ENCODE measurements around the gene IGFBP7. TPM values are rescaled to one million over a fixed set of nuclear protein-coding genes. Genes with fewer than 3 reads are reported as not detected.

Gene IGFBP7
- total RNA-seq, 4 donors from 2014 or later: 117 to 241 (median 152) TPM

DNA sequence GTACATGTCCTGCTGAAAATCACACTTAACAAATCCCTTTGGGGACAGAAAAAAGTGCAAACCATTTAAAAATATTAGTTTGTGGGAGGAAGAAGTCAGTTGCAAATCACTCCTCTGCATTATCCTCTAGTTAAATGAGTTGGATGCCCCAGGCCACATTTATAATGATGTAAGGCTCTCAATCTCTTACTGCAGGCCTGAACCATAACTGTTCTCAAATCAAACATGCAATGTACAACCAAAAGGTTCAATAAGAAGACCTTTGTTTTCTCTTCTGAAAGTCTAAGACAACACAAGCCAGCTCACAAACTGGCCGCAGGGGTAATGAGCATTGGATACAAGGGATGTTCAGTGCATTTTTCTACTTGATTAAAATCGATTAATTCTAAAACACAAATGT, 39.7 kb downstream of the IGFBP7 start:
- no peaks in the 10 kb centered on the region for H3K36me3 ChIP-seq
- DNase-seq: no peak
- H3K9me3 ChIP-seq: no peaks in the 10 kb centered on the region
- no peak for ATAC-seq
- H3K27me3 ChIP-seq: no peaks in the 10 kb centered on the region
- peaks cover 13 to 19% of the 10 kb centered on the region in 2 donors for H3K4me1 ChIP-seq
- H3K27ac ChIP-seq: no peak overlapping the region
- no peak overlapping the region for H3K4me3 ChIP-seq
- in situ Hi-C loops (cut with MboI; ENCODE audit: low sequenced_read_pairs in 4 of 4): no loop called here
- intact Hi-C loops (cut with DNase I; ENCODE audit: low total_unique reads): no loop called here
- TF ChIP-seq POLR2A (IDR thresholded peaks at IDR 0.05): no peak
- TF ChIP-seq CTCF (IDR thresholded peaks at IDR 0.05 in 4 of 5, conservative IDR thresholded peaks at IDR 0.05 in 1 of 5): no peak

- H3K36me3 ChIP-seq: no peaks in the 10 kb centered on the region
- in situ Hi-C loops (cut with MboI; ENCODE audit: low sequenced_read_pairs in 4 of 4): no loop called here
- H3K4me1 ChIP-seq: peaks cover 23 to 26% of the 10 kb centered on the region in 2 donors
- no peak for DNase-seq
- peak in 1 of 2 donors; percentile 81 for ATAC-seq
- TF ChIP-seq POLR2A (IDR thresholded peaks at IDR 0.05) (no peak), CTCF (IDR thresholded peaks at IDR 0.05 in 4 of 5, conservative IDR thresholded peaks at IDR 0.05 in 1 of 5) (no peak)
- no peak overlapping the region for H3K4me3 ChIP-seq
- no peaks in the 10 kb centered on the region for H3K9me3 ChIP-seq
- no peaks in the 10 kb centered on the region for H3K27me3 ChIP-seq
- peak overlapping the region in 2 of 4 donors; percentile 29 to 50 for H3K27ac ChIP-seq
- intact Hi-C loops (cut with DNase I; ENCODE audit: low total_unique reads): no loop called here
These were observed 41.8 kb downstream of the IGFBP7 start for GRCh38 chr4:57068237-57068981.

GRCh38 chr4:57065730-57066482, 44.3 kb downstream of the IGFBP7 start:
- in situ Hi-C loops (cut with MboI; ENCODE audit: low sequenced_read_pairs in 4 of 4) (no loop called here), intact Hi-C loops (cut with DNase I; ENCODE audit: low total_unique reads) (no loop called here)
- no peaks in the 10 kb centered on the region for H3K36me3 ChIP-seq
- TF ChIP-seq POLR2A (IDR thresholded peaks at IDR 0.05): no peak
- no peak for TF ChIP-seq CTCF (IDR thresholded peaks at IDR 0.05 in 4 of 5, conservative IDR thresholded peaks at IDR 0.05 in 1 of 5)
- H3K27ac ChIP-seq: peak overlapping the region; percentile 25 to 66 (median 60)
- H3K27me3 ChIP-seq: no peaks in the 10 kb centered on the region
- no peak for DNase-seq
- no peak for ATAC-seq
- H3K4me3 ChIP-seq: peak overlapping the region in 3 of 4 donors; percentile 8 to 25 (median 16)
- peaks cover 23 to 29% of the 10 kb centered on the region in 2 donors for H3K4me1 ChIP-seq
- no peaks in the 10 kb centered on the region for H3K9me3 ChIP-seq

DNA sequence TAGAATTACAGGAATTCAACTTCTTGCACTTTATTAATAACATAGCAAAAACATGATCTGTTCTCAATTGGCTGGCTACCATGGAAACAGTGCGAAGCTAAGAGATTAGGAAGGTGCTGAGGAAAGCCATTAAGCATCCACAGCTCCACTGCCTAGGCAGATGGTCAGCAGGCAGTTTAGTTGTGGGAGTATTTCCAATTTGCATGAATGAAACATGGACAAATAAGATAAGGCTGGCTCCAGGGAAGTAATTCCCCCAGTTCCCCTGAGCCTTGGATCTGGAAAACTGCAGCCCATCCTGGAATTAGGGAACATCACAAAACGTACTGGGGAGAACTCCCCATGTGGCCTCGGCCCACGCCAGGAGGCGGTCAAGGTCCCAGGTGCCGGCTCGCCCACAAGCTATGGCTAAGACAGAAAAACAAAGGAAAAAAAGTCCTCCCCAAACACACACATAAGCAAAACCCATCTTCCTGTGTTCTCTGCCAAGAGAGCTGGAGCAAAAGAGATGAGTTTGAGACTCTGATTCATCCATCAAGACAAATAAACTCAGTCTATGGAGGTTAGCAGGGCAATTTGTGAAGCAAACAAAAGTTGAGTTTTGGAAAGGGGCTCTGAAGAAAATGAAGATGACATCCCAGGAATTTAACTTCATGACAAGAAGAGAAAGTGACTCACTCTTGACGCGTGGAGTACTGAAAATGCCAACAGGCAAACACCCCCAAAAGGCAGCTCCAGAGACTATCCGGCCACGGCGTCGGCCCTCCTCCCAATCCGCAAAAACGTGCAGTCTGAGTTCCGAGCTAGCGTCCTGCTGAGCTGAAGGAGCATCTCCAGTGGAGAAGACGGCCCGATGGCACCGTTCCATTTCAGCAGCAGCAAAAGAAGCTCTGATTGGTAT, 45.1 kb downstream of the IGFBP7 start:
- Histone ChIP-seq H3K36me3 (no peaks in the 10 kb centered on the region), H3K9me3 (no peaks in the 10 kb centered on the region), H3K4me1 (peaks cover 23 to 25% of the 10 kb centered on the region in 2 donors), H3K4me3 (peak overlapping the region in 3 of 4 donors; percentile 8 to 25 (median 16)), H3K27me3 (no peaks in the 10 kb centered on the region), H3K27ac (peak overlapping the region; percentile 25 to 66 (median 60))
- intact Hi-C loops (cut with DNase I; ENCODE audit: low total_unique reads): no loop called here
- ATAC-seq (peak; percentile 37 to 55), DNase-seq (peak; percentile 10 to 23)
- in situ Hi-C loops (cut with MboI; ENCODE audit: low sequenced_read_pairs in 4 of 4): no loop called here
- TF ChIP-seq POLR2A (IDR thresholded peaks at IDR 0.05) (no peak), CTCF (IDR thresholded peaks at IDR 0.05 in 4 of 5, conservative IDR thresholded peaks at IDR 0.05 in 1 of 5) (no peak)

All from gastrocnemius medialis (tissue), 4 donors.